ENCODE measurements around the gene MEIS1. TPM values are rescaled to one million over a fixed set of nuclear protein-coding genes. Genes with fewer than 3 reads are reported as not detected.

Gene MEIS1
- total RNA-seq, 1 experiment from 2014 or later: 0.66 TPM

GRCh38 chr2:66545258-66545657, 110.3 kb downstream of the MEIS1 start:
- Mint-ChIP-seq H3K27me3 (ENCODE audit: low read depth) (no peaks in the 10 kb centered on the region), H3K4me1 (peaks cover 22 to 23% of the 10 kb centered on the region in 2 experiments), H3K27ac (no peak overlapping the region), H3K4me3 (no peak overlapping the region), H3K36me3 (ENCODE audit: insufficient read depth in 1 of 3, low read depth in 3 of 3) (no peaks in the 10 kb centered on the region), H3K9me3 (no peaks in the 10 kb centered on the region)
- no peak overlapping the region for H4K5ac ChIP-seq (ENCODE audit: insufficient read length, low read depth, low read length)
- no peak overlapping the region for H2AK5ac ChIP-seq (ENCODE audit: insufficient read length, low read length)
- no peaks in the 10 kb centered on the region for H3K23me2 ChIP-seq (ENCODE audit: insufficient read length, low read depth, low read length, poor library complexity, severe bottlenecking)
- H2AFZ ChIP-seq (ENCODE audit: low read length): no peak overlapping the region
- no peaks in the 10 kb centered on the region for H3K79me2 ChIP-seq (ENCODE audit: insufficient read depth, low read length)
- no peak overlapping the region for H3K56ac ChIP-seq (ENCODE audit: insufficient read length, low read depth, low read length)
- H3K4me1 ChIP-seq (ENCODE audit: insufficient read depth, low read length): peaks cover 7% of the 10 kb centered on the region
- no peak overlapping the region for H3K4ac ChIP-seq (ENCODE audit: low read depth, low read length)
- H3K9me3 ChIP-seq (ENCODE audit: control insufficient read depth, low read depth, low read length): no peaks in the 10 kb centered on the region
- H4K8ac ChIP-seq (replicated peaks; ENCODE audit: insufficient read length, low read depth, low read length): no peak overlapping the region
- no peak overlapping the region for H2BK12ac ChIP-seq (ENCODE audit: insufficient read length, low read depth, low read length)
- H3K27me3 ChIP-seq (ENCODE audit: insufficient read depth, low read length): no peaks in the 10 kb centered on the region
- H3T11ph ChIP-seq (ENCODE audit: low read length): no peak overlapping the region
- no peak overlapping the region for H2BK20ac ChIP-seq (ENCODE audit: low read depth, low read length, poor library complexity, severe bottlenecking)
- H2BK15ac ChIP-seq (ENCODE audit: low read depth, low read length): no peak overlapping the region
- no peak overlapping the region for H3K18ac ChIP-seq (ENCODE audit: insufficient read length, low read depth, low read length)
- no peaks in the 10 kb centered on the region for H4K20me1 ChIP-seq (ENCODE audit: control insufficient read depth, insufficient read depth, insufficient read length)
- H3K14ac ChIP-seq (ENCODE audit: insufficient read depth, low read length): no peak overlapping the region
- H3K79me1 ChIP-seq (ENCODE audit: insufficient read depth, low read depth, low read length, poor library complexity, severe bottlenecking): no peaks in the 10 kb centered on the region
- no peak for TF ChIP-seq CTCF (conservative IDR thresholded peaks at IDR 0.05)
- no peak overlapping the region for H2BK120ac ChIP-seq (ENCODE audit: low read depth, low read length, poor library complexity, severe bottlenecking)
- H3K23ac ChIP-seq (ENCODE audit: insufficient read length, low read depth, low read length): no peak overlapping the region
- no peak for DNase-seq
- H4K91ac ChIP-seq (ENCODE audit: insufficient read length, low read depth, low read length): no peak overlapping the region
- H2BK5ac ChIP-seq (ENCODE audit: insufficient read length, low read length): no peak overlapping the region
- no peak overlapping the region for H3K4me2 ChIP-seq (ENCODE audit: insufficient read depth, insufficient read length, low read length)
- no peak overlapping the region for H3K27ac ChIP-seq (ENCODE audit: insufficient read length, low read depth, low read length)
- no peak overlapping the region for H3K9ac ChIP-seq (ENCODE audit: extremely low read depth, insufficient read length, low read length)

All from H9 (cell line).